Subcutaneous adipose tissue (tissue), 4 donors: Measurements from ENCODE around the gene TRIOBP. TPM values are rescaled to one million over a fixed set of nuclear protein-coding genes. Genes with fewer than 3 reads are reported as not detected.

Experiments used
- CTCF ChIP-seq: fragments of 450-650 bp; IDR thresholded peaks from one replicate; pipeline ENCODE4 v1.5.1; 2016; ENCODE audit warnings: low read depth, mild to moderate bottlenecking, control low read depth, antibody characterized with exemption, moderate library complexity
- total RNA-seq, 4 donors: library from RNA; depleted of rRNA; stranded (reverse); fragments of >200 nt; gene quantifications; one replicate each; pipeline ENCODE4 v1.1.0, GENCODE V29; 2016

TRIOBP gene
- total RNA-seq, 4 donors from 2014 or later: 46.6 to 160 (median 77.6) TPM

DNA sequence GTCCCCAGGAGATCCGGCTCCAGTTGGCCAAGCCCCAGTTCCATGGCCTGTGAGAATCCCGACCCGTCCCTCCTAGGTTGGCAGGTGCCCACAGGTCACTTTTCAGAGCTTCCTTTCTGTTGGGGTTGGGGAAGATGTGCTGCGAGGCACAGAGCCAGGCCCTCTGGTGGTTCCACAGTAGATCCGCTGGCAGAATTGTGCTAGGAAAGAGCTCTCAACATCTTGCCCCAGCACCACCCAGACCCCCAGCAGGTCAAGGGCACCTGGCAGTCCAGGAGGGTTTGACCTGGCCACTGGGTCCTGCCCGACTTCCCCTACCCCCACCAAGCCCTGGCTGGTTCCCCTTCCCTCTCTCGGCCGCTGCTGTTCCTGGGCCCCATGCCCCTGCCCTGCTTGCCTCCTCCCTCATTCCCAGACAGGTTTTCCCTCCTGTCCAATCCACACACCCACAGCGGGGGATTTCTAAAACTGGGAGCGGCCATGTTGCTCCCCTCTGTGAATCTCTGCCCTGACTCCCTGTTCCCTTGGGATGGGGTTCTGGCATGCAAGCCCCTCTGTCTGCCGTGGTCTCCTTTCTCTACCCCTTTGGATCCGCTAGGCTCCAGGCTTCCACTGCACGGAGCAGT lies 84.7 kb downstream of the TRIOBP start:
- TF ChIP-seq CTCF: no peak

DNA sequence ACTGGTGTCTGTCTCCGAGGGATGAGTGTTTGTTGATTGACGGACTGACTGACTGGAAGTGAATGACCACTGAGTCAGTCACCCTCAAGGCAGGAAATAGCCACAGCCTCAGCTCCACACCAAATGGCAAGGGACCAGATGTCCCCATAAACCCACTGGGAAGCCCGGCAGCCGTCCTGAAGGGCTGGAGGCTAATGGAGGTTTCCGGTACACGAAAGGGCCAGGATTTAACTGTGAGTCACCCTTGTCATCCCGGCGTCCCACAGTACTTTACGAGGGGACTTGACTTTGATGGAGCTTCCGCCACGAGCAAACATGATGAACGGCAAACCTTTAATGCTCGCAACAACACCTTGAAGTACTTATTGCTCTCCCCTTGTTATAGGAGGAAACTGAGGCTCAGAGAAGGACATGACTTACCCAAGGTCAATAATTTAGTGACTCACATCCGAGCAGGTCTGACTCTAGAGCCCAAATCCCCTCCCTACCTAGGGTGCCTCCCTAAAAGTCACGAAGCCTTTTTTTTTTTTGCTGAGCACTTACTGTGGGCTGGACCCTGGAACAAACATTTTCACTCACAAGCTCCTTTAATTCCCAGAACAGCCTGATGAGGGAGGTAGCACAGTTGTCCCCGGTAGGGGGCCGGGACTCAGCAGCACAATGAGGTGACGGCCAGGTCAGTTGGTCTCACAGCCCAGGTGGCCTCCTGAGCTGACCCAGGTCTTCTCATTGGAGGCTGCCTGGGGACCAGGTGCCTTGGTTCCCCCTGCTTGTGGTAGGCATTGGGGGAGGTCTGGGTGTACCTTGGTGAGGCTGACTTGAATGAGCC lies 85.7 kb downstream of the TRIOBP start:
- TF ChIP-seq CTCF: no peak

GRCh38 chr22:37784829-37785495 lies 88.1 kb downstream of the TRIOBP start:
- no peak for TF ChIP-seq CTCF

GRCh38 chr22:37790234-37790633 lies 93.4 kb downstream of the TRIOBP start:
- no peak for TF ChIP-seq CTCF

DNA sequence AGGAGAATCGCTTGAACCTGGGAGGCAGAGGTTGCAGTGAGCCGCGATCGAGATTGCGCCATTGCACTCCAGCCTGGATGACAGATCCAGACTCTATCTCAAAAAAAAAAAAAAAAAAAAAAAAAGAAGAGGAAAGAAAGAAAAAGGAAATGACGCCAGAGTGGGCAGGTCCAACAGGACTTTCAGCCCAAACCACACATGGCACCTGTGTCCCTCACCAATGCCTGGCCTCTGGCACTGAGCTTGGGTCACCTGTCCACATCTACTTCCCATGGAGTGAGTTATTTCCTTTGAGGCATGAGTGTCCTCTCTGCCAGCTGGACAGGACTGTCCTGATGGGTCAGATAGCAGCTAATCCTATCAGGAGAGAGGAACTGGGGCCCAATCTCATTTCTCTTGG lies 95.6 kb downstream of the TRIOBP start:
- no peak for TF ChIP-seq CTCF

DNA sequence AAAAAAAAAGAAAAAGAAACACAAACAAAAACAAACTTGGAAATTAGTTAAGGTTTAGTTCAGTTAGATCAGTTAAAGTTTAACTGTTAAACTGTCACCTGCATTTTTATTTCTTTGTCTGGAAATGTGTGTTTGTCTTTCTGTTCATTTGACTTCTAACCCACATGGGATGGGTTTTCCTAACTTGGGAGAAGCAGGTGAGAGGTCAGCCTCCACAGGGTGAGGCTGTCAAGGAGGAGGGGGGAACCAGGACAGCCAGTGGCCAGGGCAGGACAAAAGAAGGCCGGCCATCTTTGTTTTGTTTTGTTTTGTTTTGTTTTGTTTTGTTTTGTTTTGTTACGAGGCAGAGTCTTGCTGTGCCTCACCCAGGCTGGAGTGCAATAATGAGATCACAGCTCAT lies 97.5 kb downstream of the TRIOBP start:
- no peak for TF ChIP-seq CTCF

GRCh38 chr22:37796079-37796478 lies 99.2 kb downstream of the TRIOBP start:
- no peak for TF ChIP-seq CTCF
